ENCODE measurements around the gene CAPN5. TPM values are rescaled to one million over a fixed set of nuclear protein-coding genes. Genes with fewer than 3 reads are reported as not detected.

Gene CAPN5
- total and polyA plus RNA-seq, 2 experiments from 2014 or later = 18.3 to 22.4 TPM

DNA sequence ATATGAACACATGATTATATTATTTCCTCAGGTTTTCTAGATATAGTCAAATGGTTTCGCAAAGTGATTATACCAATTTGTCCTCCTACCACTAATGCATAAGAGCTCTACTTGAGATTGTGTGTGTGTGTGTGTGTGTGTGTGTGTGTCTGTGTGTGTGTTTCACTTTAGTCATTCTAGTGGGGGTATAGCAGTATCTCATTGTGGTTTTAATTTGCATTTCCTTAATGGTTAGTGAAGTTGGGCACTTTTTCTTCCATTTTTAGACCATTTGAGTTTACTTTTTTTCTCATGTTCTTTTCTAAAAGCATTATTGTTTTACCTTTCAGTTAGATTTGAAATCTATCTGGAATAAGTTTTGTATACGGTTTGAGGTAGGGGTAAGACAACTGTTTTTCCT, 12.9 kb downstream of the CAPN5 start:
- Histone ChIP-seq H3K27ac (no peak overlapping the region), H3K9me3 (ENCODE audit: low read depth) (no peaks in the 10 kb centered on the region), H3K9ac (no peak overlapping the region), H4K20me1 (ENCODE audit: insufficient read depth) (no peaks in the 10 kb centered on the region), H3K4me3 (no peak overlapping the region), H3K9me2 (ENCODE audit: insufficient read depth) (no peaks in the 10 kb centered on the region), H3K4me1 (ENCODE audit: insufficient read depth) (peaks cover 22% of the 10 kb centered on the region), H3K79me2 (ENCODE audit: insufficient read depth) (peaks cover 99% of the 10 kb centered on the region), H3F3A (ENCODE audit: insufficient read depth) (peaks cover 3% of the 10 kb centered on the region), H3K27me3 (replicated peaks; ENCODE audit: insufficient read depth) (no peaks in the 10 kb centered on the region), H2AFZ (no peak overlapping the region), H3K4me2 (ENCODE audit: unreplicated experiment) (no peak overlapping the region), H3K36me3 (ENCODE audit: low read depth) (0 out of 2 replicates have a peak, but pooled peaks cover 6% of the 10 kb centered on the region)
- no peak for TF ChIP-seq EZH2phosphoT487 (IDR thresholded peaks at IDR 0.05; ENCODE audit: insufficient read depth, low read depth)
- no peak for TF ChIP-seq EZH2 (IDR thresholded peaks at IDR 0.05; ENCODE audit: insufficient read depth, poor library complexity, severe bottlenecking)
- 72 to 77% methylated on average over 2 of the region's 2 CpGs for WGBS, 2 experiments (ENCODE audit: low coverage in 1 of 2, low lambda C conversion rate in 2 of 2, missing lambda C conversion rate in 2 of 2)
- in situ Hi-C loops (cut with MboI) = no loop called here
- no peak for DNase-seq

DNA sequence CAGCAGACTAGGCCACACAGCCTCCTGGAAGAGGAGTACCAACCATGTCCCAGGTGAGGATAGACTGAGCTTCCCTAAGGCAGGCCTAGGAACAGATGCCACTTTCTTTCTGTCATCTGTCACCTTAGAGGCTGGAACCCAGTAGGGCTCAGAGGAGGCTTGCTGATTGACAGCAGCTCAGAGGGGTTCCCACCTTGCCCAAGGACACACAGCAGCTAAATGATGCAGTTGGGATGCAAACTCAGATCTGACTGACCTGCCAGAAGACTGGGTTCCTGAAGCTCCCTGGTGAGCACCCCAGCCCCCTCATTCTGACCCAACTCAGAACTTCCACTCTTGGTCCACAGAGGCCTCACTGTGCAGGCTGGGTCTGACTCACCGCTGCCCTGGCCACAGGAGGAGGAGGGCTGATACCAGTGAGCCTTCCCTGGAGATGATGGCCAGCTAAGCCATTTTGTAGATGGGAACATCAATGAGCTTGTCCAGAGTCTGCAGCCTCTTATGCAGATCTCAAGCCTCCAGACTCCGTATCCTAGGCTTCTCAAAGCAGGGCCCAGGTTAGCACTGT, 14.0 kb downstream of the CAPN5 start:
- no peaks in the 10 kb centered on the region for H4K20me1 ChIP-seq (ENCODE audit: insufficient read depth)
- H3K79me2 ChIP-seq (ENCODE audit: insufficient read depth) = peaks cover 88% of the 10 kb centered on the region
- no peaks in the 10 kb centered on the region for H3K9me3 ChIP-seq (ENCODE audit: low read depth)
- H2AFZ ChIP-seq = no peak overlapping the region
- H3K9me2 ChIP-seq (ENCODE audit: insufficient read depth) = no peaks in the 10 kb centered on the region
- H3K36me3 ChIP-seq (ENCODE audit: low read depth) = 0 out of 2 replicates have a peak, but pooled peaks cover 6% of the 10 kb centered on the region
- no peak overlapping the region for H3K9ac ChIP-seq
- TF ChIP-seq EZH2phosphoT487 (IDR thresholded peaks at IDR 0.05; ENCODE audit: insufficient read depth, low read depth) (no peak), EZH2 (IDR thresholded peaks at IDR 0.05; ENCODE audit: insufficient read depth, poor library complexity, severe bottlenecking) (no peak)
- in situ Hi-C loops (cut with MboI) = no loop called here
- peak overlapping the region; percentile 35 for H3K4me2 ChIP-seq (ENCODE audit: unreplicated experiment)
- 96 to 98% methylated on average over 2 of the region's 2 CpGs for WGBS, 2 experiments (ENCODE audit: low coverage in 1 of 2, low lambda C conversion rate in 2 of 2, missing lambda C conversion rate in 2 of 2)
- H3K27ac ChIP-seq = no peak overlapping the region
- H3K4me1 ChIP-seq (ENCODE audit: insufficient read depth) = peaks cover 21% of the 10 kb centered on the region
- no peak overlapping the region for H3K4me3 ChIP-seq
- no peaks in the 10 kb centered on the region for H3F3A ChIP-seq (ENCODE audit: insufficient read depth)
- peak; percentile 75 for DNase-seq
- H3K27me3 ChIP-seq (replicated peaks; ENCODE audit: insufficient read depth) = no peaks in the 10 kb centered on the region

DNA sequence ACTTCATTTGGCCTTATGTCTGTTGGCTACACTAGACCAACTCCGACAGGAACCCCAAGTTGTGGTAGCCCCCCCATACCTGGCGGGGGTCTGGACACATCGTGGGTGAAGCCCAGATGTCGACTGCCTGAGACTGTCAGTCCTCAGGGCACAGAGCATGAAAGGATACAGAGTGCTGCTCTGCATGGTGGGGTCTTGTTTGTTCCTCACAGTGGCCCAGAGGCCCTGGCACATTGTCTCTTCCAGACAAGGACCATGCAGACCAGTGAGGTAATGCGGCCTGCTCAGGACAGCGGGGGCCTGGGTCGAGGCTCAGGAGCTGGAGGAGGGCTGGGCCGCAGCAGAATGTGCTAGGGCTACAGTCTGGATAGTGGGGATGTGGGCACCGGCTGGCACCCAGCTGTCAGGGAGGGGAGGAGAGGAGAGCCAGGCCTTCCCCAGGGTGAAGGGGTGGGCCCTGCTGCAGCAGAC, 14.6 kb downstream of the CAPN5 start:
- Histone ChIP-seq H4K20me1 (ENCODE audit: insufficient read depth) (no peaks in the 10 kb centered on the region), H2AFZ (no peak overlapping the region), H3K9me3 (ENCODE audit: low read depth) (no peaks in the 10 kb centered on the region), H3K4me2 (ENCODE audit: unreplicated experiment) (no peak overlapping the region), H3K4me3 (no peak overlapping the region), H3K27ac (no peak overlapping the region), H3F3A (ENCODE audit: insufficient read depth) (no peaks in the 10 kb centered on the region), H3K36me3 (ENCODE audit: low read depth) (0 out of 2 replicates have a peak, but pooled peaks cover 6% of the 10 kb centered on the region), H3K9me2 (ENCODE audit: insufficient read depth) (no peaks in the 10 kb centered on the region), H3K79me2 (ENCODE audit: insufficient read depth) (peaks cover 81% of the 10 kb centered on the region), H3K4me1 (ENCODE audit: insufficient read depth) (peaks cover 21% of the 10 kb centered on the region), H3K27me3 (replicated peaks; ENCODE audit: insufficient read depth) (no peaks in the 10 kb centered on the region), H3K9ac (no peak overlapping the region)
- TF ChIP-seq EZH2 (IDR thresholded peaks at IDR 0.05; ENCODE audit: insufficient read depth, poor library complexity, severe bottlenecking) = no peak
- no peak for TF ChIP-seq EZH2phosphoT487 (IDR thresholded peaks at IDR 0.05; ENCODE audit: insufficient read depth, low read depth)
- no peak for DNase-seq
- in situ Hi-C loops (cut with MboI) = no loop called here
- WGBS, 2 experiments (ENCODE audit: low coverage in 1 of 2, low lambda C conversion rate in 2 of 2, missing lambda C conversion rate in 2 of 2) = 91 to 94% methylated on average over 9 of the region's 9 CpGs

DNA sequence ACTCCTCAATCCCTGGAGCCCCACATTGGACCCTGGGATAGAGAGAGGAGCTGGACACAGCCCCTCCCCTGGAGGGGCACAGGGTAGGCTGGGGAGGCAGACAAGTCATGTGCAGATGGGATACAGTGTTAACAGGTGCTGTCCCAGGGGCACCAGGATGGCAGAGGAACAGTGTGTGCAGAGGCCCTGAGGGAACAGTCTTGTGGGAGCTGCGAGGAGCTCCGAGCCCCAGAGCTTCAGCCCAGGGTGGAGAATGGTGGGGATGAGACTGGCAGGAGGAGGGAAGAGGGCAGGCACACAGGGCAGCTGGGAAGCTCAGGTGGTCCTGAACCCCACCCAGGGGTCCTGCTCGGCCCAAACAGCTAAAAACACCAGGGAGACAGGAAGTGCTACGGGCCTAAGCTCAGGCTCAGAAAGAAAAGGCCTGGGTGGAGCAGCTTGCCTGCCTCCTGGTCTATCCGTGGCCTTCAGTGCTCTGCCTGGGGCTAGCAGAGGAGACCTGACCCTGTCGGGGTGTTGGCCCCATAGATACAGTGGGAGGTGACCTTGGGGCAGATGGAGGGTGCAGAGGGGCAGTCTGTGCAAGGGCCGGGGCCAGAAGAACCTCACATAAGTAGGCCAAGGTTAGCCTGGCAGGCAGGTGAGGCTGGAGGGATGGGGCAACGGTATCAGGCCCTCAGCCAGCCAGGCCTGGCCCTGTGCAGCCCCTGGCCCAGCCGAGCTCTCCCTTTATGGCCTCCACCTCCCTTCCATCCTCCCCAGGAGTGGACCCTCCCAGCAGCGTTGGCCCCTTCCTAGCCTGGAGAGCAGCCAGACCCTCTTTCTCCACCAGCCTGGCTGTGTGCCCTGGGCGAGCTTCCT, 15.4 kb downstream of the CAPN5 start:
- no peak for DNase-seq
- H2AFZ ChIP-seq = peak overlapping the region; percentile 56
- no peaks in the 10 kb centered on the region for H3K9me2 ChIP-seq (ENCODE audit: insufficient read depth)
- no peak overlapping the region for H3K4me3 ChIP-seq
- 0 out of 2 replicates have a peak, but pooled peaks cover 6% of the 10 kb centered on the region for H3K36me3 ChIP-seq (ENCODE audit: low read depth)
- H3K27ac ChIP-seq = peak overlapping the region; percentile 38
- no peaks in the 10 kb centered on the region for H3K27me3 ChIP-seq (replicated peaks; ENCODE audit: insufficient read depth)
- peak overlapping the region; percentile 32 for H3K4me2 ChIP-seq (ENCODE audit: unreplicated experiment)
- no peaks in the 10 kb centered on the region for H3K9me3 ChIP-seq (ENCODE audit: low read depth)
- peak overlapping the region; percentile 62 for H3K9ac ChIP-seq
- no peaks in the 10 kb centered on the region for H4K20me1 ChIP-seq (ENCODE audit: insufficient read depth)
- WGBS, 2 experiments (ENCODE audit: low coverage in 1 of 2, low lambda C conversion rate in 2 of 2, missing lambda C conversion rate in 2 of 2) = 61 to 65% methylated on average over 11 of the region's 11 CpGs
- H3F3A ChIP-seq (ENCODE audit: insufficient read depth) = no peaks in the 10 kb centered on the region
- H3K4me1 ChIP-seq (ENCODE audit: insufficient read depth) = peaks cover 21% of the 10 kb centered on the region
- in situ Hi-C loops (cut with MboI) = no loop called here
- TF ChIP-seq EZH2 (IDR thresholded peaks at IDR 0.05; ENCODE audit: insufficient read depth, poor library complexity, severe bottlenecking) = no peak
- no peak for TF ChIP-seq EZH2phosphoT487 (IDR thresholded peaks at IDR 0.05; ENCODE audit: insufficient read depth, low read depth)
- peaks cover 73% of the 10 kb centered on the region for H3K79me2 ChIP-seq (ENCODE audit: insufficient read depth)
